Retina (tissue), 1 donor: ENCODE measurements around the gene CILP2.
A peak's percentile ranks its signal among the peaks of the same experiment; 100 is the strongest.

Experiments
- DNase-seq: peaks from one replicate; pipeline ENCODE4 v3.0.0-alpha.2; 2016

CILP2 gene

GRCh38 chr19:19571071-19571786, 33.2 kb downstream of the CILP2 start:
- DNase-seq, result no peak

- no peak for DNase-seq
Measured at GRCh38 chr19:19575411-19575810, 37.3 kb downstream of the CILP2 start.

GRCh38 chr19:19578252-19578651, 40.2 kb downstream of the CILP2 start:
- peak; percentile 73 for DNase-seq

- DNase-seq, result peak; percentile 52
Measured at GRCh38 chr19:19579533-19580361, 41.7 kb downstream of the CILP2 start.

GRCh38 chr19:19580418-19580817, 42.4 kb downstream of the CILP2 start:
- DNase-seq, result no peak

GRCh38 chr19:19581391-19581790, 43.3 kb downstream of the CILP2 start:
- DNase-seq, result no peak

GRCh38 chr19:19582471-19582870, 44.4 kb downstream of the CILP2 start:
- DNase-seq, result no peak

- no peak for DNase-seq
Measured at GRCh38 chr19:19584356-19584755, 46.3 kb downstream of the CILP2 start.

GRCh38 chr19:19587771-19588170, 49.7 kb downstream of the CILP2 start:
- DNase-seq, result no peak

- DNase-seq, result no peak
Measured at GRCh38 chr19:19588546-19588945, 50.5 kb downstream of the CILP2 start.

- no peak for DNase-seq
Measured at GRCh38 chr19:19591133-19591825, 53.2 kb downstream of the CILP2 start.

- DNase-seq, result no peak
Measured at GRCh38 chr19:19592690-19593089, 54.6 kb downstream of the CILP2 start.

GRCh38 chr19:19594381-19594780, 56.3 kb downstream of the CILP2 start:
- DNase-seq, result no peak

- DNase-seq, result no peak
Measured at GRCh38 chr19:19595171-19595701, 57.2 kb downstream of the CILP2 start.
